B cell (primary cell): ENCODE measurements around the gene EXD3. TPM values are rescaled to one million over a fixed set of nuclear protein-coding genes. Genes with fewer than 3 reads are reported as not detected.

Source experiments
- ATAC-seq: fragments of 200-7000 bp; cut with Tn5 transposase; one replicate; pipeline ENCODE4 v1.10.0; 2021; ENCODE audit warnings: low read depth, mild to moderate bottlenecking, moderate number of reproducible peaks, moderate library complexity
- CTCF ChIA-PET: fragments of 350-600 bp; sonication (Branson Sonifier 250); formaldehyde crosslinking; loops from one replicate; lab custom pipeline; 2021; ENCODE audit warnings: antibody characterized with exemption, inconsistent platforms; lab: Charles Lee
- POLR2A ChIA-PET: fragments of 350-600 bp; sonication (Branson Sonifier 250); formaldehyde crosslinking; loops from one replicate; lab custom pipeline; 2021; ENCODE audit warnings: antibody characterized with exemption; lab: Charles Lee
- DNase-seq: peaks from one replicate; pipeline ENCODE4 v3.0.0; 2013
- H2AFZ ChIP-seq: 2 replicates; pipeline ENCODE4 v1.6.1; 2012; ENCODE audit warnings: mild to moderate bottlenecking, low read depth, low read length; ENCODE audit not compliant: insufficient read depth, poor library complexity, severe bottlenecking
- H3K27ac ChIP-seq, 2 donors: 1 replicate in 1 of 2; 2 replicates in 1 of 2; pipeline ENCODE4 v1.5.1; 2012 to 2013; ENCODE audit warnings: low read length in 2 of 2, mild to moderate bottlenecking in 2 of 2, moderate library complexity in 1 of 2
- H3K27me3 ChIP-seq, 4 experiments: fragments of 200-600 bp in 1 of 4; sonication (generic) in 1 of 4; replicated peaks in 1 of 4; 1 replicate in 2 of 4; 2 replicates in 2 of 4; pipeline versions ENCODE4 v1.6.1 to v1.7.0; 2013 to 2016; ENCODE audit warnings: low read length in 3 of 4, mild to moderate bottlenecking in 2 of 4, mixed read lengths in 1 of 4, moderate library complexity in 1 of 4; ENCODE audit not compliant: insufficient read depth in 4 of 4, control insufficient read depth in 3 of 4; ENCODE audit errors: control extremely low read depth in 1 of 4
- H3K36me3 ChIP-seq, 2 experiments: replicated peaks in 1 of 2; 1 replicate in 1 of 2; 2 replicates in 1 of 2; pipeline versions ENCODE4 v1.6.1 to v1.7.1; 2013; ENCODE audit warnings: low read length in 1 of 2; ENCODE audit not compliant: insufficient read depth in 2 of 2, control insufficient read depth in 1 of 2; ENCODE audit errors: control extremely low read depth in 1 of 2, extremely low read depth in 1 of 2
- H3K4me1 ChIP-seq, 2 donors: fragments of 200-600 bp in 1 of 2; sonication (generic) in 1 of 2; 1 replicate in 1 of 2; 2 replicates in 1 of 2; pipeline versions ENCODE4 v1.5.1 to v1.6.1; 2013 to 2017; ENCODE audit warnings: low read length in 2 of 2; ENCODE audit not compliant: control insufficient read depth in 2 of 2, insufficient read depth in 2 of 2
- H3K4me2 ChIP-seq: replicated peaks from 2 replicates; pipeline ENCODE3; 2012; ENCODE audit warnings: mild to moderate bottlenecking, low read depth, low read length; ENCODE audit not compliant: poor library complexity, severe bottlenecking
- H3K4me3 ChIP-seq, 5 experiments: fragments of 200-600 bp in 1 of 5; sonication (generic) in 1 of 5; 1 replicate in 3 of 5; 2 replicates in 2 of 5; pipeline versions ENCODE4 v1.5.1 to v1.7.0; 2011 to 2016; ENCODE audit warnings: low read length in 4 of 5, mild to moderate bottlenecking in 4 of 5, low read depth in 2 of 5, control low read depth in 1 of 5, moderate library complexity in 1 of 5; ENCODE audit not compliant: insufficient read depth in 1 of 5; ENCODE audit errors: control extremely low read depth in 1 of 5, extremely low read depth in 1 of 5
- H3K79me2 ChIP-seq: fragments of 200-600 bp; sonication (generic); one replicate; pipeline ENCODE4 v1.6.0; 2016; ENCODE audit warnings: low read length; ENCODE audit not compliant: control insufficient read depth, insufficient read depth
- H3K9ac ChIP-seq: fragments of 200-600 bp; sonication (generic); 2 replicates; pipeline ENCODE4 v1.6.1; 2017; ENCODE audit warnings: mild to moderate bottlenecking, low read length, moderate library complexity
- H3K9me3 ChIP-seq, 3 donors: one replicate each; pipeline versions ENCODE4 v1.6.1 to v1.7.1; 2013; ENCODE audit warnings: low read length in 2 of 3; ENCODE audit not compliant: control insufficient read depth in 2 of 3, insufficient read depth in 1 of 3; ENCODE audit errors: control extremely low read depth in 1 of 3
- H4K20me1 ChIP-seq: 2 replicates; pipeline ENCODE4 v1.6.0; 2012; ENCODE audit warnings: mild to moderate bottlenecking, low read length; ENCODE audit not compliant: insufficient read depth, control insufficient read depth, poor library complexity, severe bottlenecking
- H3K27ac Mint-ChIP-seq: one replicate; pipeline ENCODE4 v1.8.0; 2021; ENCODE audit warnings: mixed read lengths
- H3K27me3 Mint-ChIP-seq: one replicate; pipeline ENCODE4 v1.8.0; 2021; ENCODE audit warnings: mixed read lengths
- H3K4me1 Mint-ChIP-seq: one replicate; pipeline ENCODE4 v1.8.0; 2021; ENCODE audit warnings: mixed read lengths
- H3K4me3 Mint-ChIP-seq: one replicate; pipeline ENCODE4 v1.8.0; 2021; ENCODE audit warnings: mixed read lengths
- H3K9me3 Mint-ChIP-seq: one replicate; pipeline ENCODE4 v1.8.0; 2022; ENCODE audit warnings: mixed read lengths; ENCODE audit not compliant: insufficient read depth
- EZH2 ChIP-seq: IDR thresholded peaks from 2 replicates; pipeline ENCODE4 v1.6.1; 2012; ENCODE audit warnings: borderline replicate concordance, low read depth, mild to moderate bottlenecking, moderate library complexity, low read length; ENCODE audit not compliant: insufficient read depth, poor library complexity, severe bottlenecking
- WGBS: methylation state at CpG from one replicate; pipeline ENCODE4 v1.1.5; 2013; ENCODE audit warnings: missing lambda C conversion rate; ENCODE audit not compliant: insufficient coverage; 5-methylcytosine and 5-hydroxymethylcytosine counted together
- intact Hi-C: fragments of 100-400 bp; cut with micrococcal nuclease; formaldehyde crosslinking; loops from one replicate; pipeline ENCODE4 v1.10.0; 2022
- polyA plus RNA-seq: library from polyadenylated mRNA; depleted of rRNA; stranded (reverse); fragments of >200 nt; gene quantifications from 2 replicates; pipeline ENCODE4 v1.2.3, GENCODE V29; 2012
- total RNA-seq, 2 donors: library from RNA; stranded (reverse); fragments of 120-200 nt in 1 of 2; gene quantifications; 1 replicate in 1 of 2; 2 replicates in 1 of 2; pipeline versions ENCODE4 v1.2.3 to v1.2.4, GENCODE V29; 2013 to 2022
- TF ChIP-seq, protein P1 (sequence below): fragments of 200-600 bp; IDR thresholded peaks from one replicate; pipeline ENCODE4 v1.8.0; 2022; ENCODE audit warnings: antibody characterized with exemption, mild to moderate bottlenecking

EXD3 gene
- total and polyA plus RNA-seq, 2 donors (not counting 1 experiment from before 2014, with no cell fraction given), result 22.5 to 23.7 TPM

- no peak overlapping the region for H3K4me3 ChIP-seq
- no peak for DNase-seq
- POLR2A ChIA-PET, result no interaction called here
- H3K27me3 ChIP-seq, result peaks cover 0 to under 1% (median 0%) of the 10 kb centered on the region in 4 experiments
- WGBS, result 85% methylated on average over 19 of the region's 21 CpGs
- H3K9ac ChIP-seq, result no peak overlapping the region
- H3K27ac ChIP-seq, result no peak overlapping the region
- Mint-ChIP-seq H3K4me1 (peaks cover 4% of the 10 kb centered on the region), H3K4me3 (no peak overlapping the region), H3K9me3 (no peaks in the 10 kb centered on the region), H3K27me3 (peaks cover 5% of the 10 kb centered on the region), H3K27ac (no peak overlapping the region)
- intact Hi-C loops, result no loop called here
- CTCF ChIA-PET, result no interaction called here
- no peak overlapping the region for H3K4me2 ChIP-seq
- H4K20me1 ChIP-seq, result no peaks in the 10 kb centered on the region
- no peak for TF ChIP-seq EZH2
- TF ChIP-seq, protein P1, sequence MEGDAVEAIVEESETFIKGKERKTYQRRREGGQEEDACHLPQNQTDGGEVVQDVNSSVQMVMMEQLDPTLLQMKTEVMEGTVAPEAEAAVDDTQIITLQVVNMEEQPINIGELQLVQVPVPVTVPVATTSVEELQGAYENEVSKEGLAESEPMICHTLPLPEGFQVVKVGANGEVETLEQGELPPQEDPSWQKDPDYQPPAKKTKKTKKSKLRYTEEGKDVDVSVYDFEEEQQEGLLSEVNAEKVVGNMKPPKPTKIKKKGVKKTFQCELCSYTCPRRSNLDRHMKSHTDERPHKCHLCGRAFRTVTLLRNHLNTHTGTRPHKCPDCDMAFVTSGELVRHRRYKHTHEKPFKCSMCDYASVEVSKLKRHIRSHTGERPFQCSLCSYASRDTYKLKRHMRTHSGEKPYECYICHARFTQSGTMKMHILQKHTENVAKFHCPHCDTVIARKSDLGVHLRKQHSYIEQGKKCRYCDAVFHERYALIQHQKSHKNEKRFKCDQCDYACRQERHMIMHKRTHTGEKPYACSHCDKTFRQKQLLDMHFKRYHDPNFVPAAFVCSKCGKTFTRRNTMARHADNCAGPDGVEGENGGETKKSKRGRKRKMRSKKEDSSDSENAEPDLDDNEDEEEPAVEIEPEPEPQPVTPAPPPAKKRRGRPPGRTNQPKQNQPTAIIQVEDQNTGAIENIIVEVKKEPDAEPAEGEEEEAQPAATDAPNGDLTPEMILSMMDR, result no peak
- no peak for ATAC-seq
- H3K9me3 ChIP-seq, result peaks cover 0 to 18% (median 2%) of the 10 kb centered on the region in 3 donors
- H3K79me2 ChIP-seq, result no peaks in the 10 kb centered on the region
- no peak overlapping the region for H2AFZ ChIP-seq
- peaks cover 0 to 3% of the 10 kb centered on the region in 2 donors for H3K4me1 ChIP-seq
- H3K36me3 ChIP-seq, result no peaks in the 10 kb centered on the region
Observed at GRCh38 chr9:137333016-137333671, 89.8 kb downstream of the EXD3 start.

DNA sequence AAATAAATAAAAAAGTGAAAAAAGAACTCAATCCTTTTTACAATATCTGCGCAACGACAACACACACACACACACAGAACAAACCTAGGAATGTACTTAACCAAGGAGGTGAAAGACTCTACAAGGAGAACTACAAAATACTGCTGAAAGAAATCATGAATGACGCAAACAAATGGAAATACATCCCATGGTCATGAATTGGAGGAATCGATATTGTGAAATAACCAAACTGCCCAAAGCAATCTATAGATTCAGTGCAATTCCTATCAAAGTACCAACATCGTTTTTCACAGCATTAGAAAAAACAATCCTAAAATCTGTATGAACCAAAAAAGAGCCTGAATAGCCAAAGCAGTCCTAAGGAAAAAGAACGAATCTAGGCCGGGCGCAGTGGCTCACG lies 91.0 kb downstream of the EXD3 start:
- Histone ChIP-seq H3K79me2 (no peaks in the 10 kb centered on the region), H4K20me1 (no peaks in the 10 kb centered on the region), H3K36me3 (no peaks in the 10 kb centered on the region), H2AFZ (no peak overlapping the region), H3K4me1 (peaks cover 5 to 6% of the 10 kb centered on the region in 2 donors), H3K4me2 (no peak overlapping the region), H3K9me3 (peaks cover 0 to 21% (median 2%) of the 10 kb centered on the region in 3 donors), H3K27ac (no peak overlapping the region), H3K4me3 (no peak overlapping the region), H3K27me3 (peaks cover 0 to 6% (median 3%) of the 10 kb centered on the region in 4 experiments), H3K9ac (no peak overlapping the region)
- DNase-seq (no peak), ATAC-seq (no peak)
- H3K9me3 Mint-ChIP-seq, result no peaks in the 10 kb centered on the region
- H3K27me3 Mint-ChIP-seq, result peaks cover 13% of the 10 kb centered on the region
- POLR2A ChIA-PET, result no interaction called here
- CTCF ChIA-PET, result no interaction called here
- intact Hi-C loops, result no loop called here
- TF ChIP-seq, protein P1, result no peak
- no peak for TF ChIP-seq EZH2
- peaks cover 11% of the 10 kb centered on the region for H3K4me1 Mint-ChIP-seq
- no peak overlapping the region for H3K4me3 Mint-ChIP-seq
- H3K27ac Mint-ChIP-seq, result no peak overlapping the region
- 98% methylated on average over 5 of the region's 9 CpGs for WGBS
